CD14-positive monocyte (primary cell): ENCODE results near the gene FIGNL2. TPM values are rescaled to one million over a fixed set of nuclear protein-coding genes. Genes with fewer than 3 reads are reported as not detected.

ENCODE experiments used
- DNase-seq, 3 donors: peaks; one replicate each; pipeline ENCODE4 v3.0.0-alpha.2; 2011 to 2022
- H2AFZ ChIP-seq: 2 replicates; pipeline ENCODE4 v1.6.0; 2012; ENCODE audit warnings: mild to moderate bottlenecking, low read depth, low read length, inconsistent platforms; ENCODE audit not compliant: insufficient read depth, poor library complexity, severe bottlenecking
- H3K27ac ChIP-seq, 2 donors: 1 replicate in 1 of 2; 2 replicates in 1 of 2; pipeline ENCODE4 v1.5.1; 2012 to 2013; ENCODE audit warnings: low read length in 2 of 2, control low read depth in 1 of 2, inconsistent platforms in 1 of 2, low read depth in 1 of 2, mild to moderate bottlenecking in 1 of 2
- H3K27me3 ChIP-seq, 2 donors: one replicate each; pipeline versions ENCODE4 v1.6.0 to v1.6.1; 2011 to 2013; ENCODE audit warnings: low read length in 2 of 2; ENCODE audit not compliant: control insufficient read depth in 2 of 2, insufficient read depth in 2 of 2
- H3K36me3 ChIP-seq, 2 donors: replicated peaks in 1 of 2; 1 replicate in 1 of 2; 2 replicates in 1 of 2; pipeline versions ENCODE4 v1.5.1 to v1.6.1; 2012 to 2013; ENCODE audit warnings: low read length in 2 of 2, control low read depth in 1 of 2, inconsistent platforms in 1 of 2, mild to moderate bottlenecking in 1 of 2; ENCODE audit not compliant: insufficient read depth in 2 of 2, control insufficient read depth in 1 of 2
- H3K4me1 ChIP-seq, 2 donors: 1 replicate in 1 of 2; 2 replicates in 1 of 2; pipeline versions ENCODE4 v1.5.1 to v1.6.1; 2012 to 2013; ENCODE audit warnings: low read length in 2 of 2, control low read depth in 1 of 2, inconsistent platforms in 1 of 2, mild to moderate bottlenecking in 1 of 2, moderate library complexity in 1 of 2; ENCODE audit not compliant: insufficient read depth in 2 of 2, control insufficient read depth in 1 of 2
- H3K4me2 ChIP-seq: replicated peaks from 2 replicates; pipeline ENCODE3; 2012; ENCODE audit warnings: low read length, moderate library complexity, mild to moderate bottlenecking; ENCODE audit not compliant: poor library complexity, severe bottlenecking; ENCODE audit errors: extremely low read depth
- H3K4me3 ChIP-seq, 3 experiments: fragments of 200-600 bp in 1 of 3; sonication (generic) in 1 of 3; replicated peaks in 1 of 3; 1 replicate in 2 of 3; 2 replicates in 1 of 3; pipeline ENCODE4 v1.5.1; 2011 to 2013; ENCODE audit warnings: low read length in 3 of 3, mild to moderate bottlenecking in 3 of 3, control low read depth in 2 of 3, low read depth in 2 of 3, inconsistent platforms in 1 of 3, moderate library complexity in 1 of 3
- H3K79me2 ChIP-seq: 2 replicates; pipeline ENCODE4 v1.6.0; 2012; ENCODE audit warnings: mild to moderate bottlenecking, control low read depth, inconsistent platforms, low read length, moderate library complexity; ENCODE audit not compliant: insufficient read depth
- H3K9ac ChIP-seq: 2 replicates; pipeline ENCODE4 v1.6.0; 2017; ENCODE audit warnings: low read length, mild to moderate bottlenecking; ENCODE audit not compliant: insufficient read depth, poor library complexity, severe bottlenecking
- H3K9me3 ChIP-seq, 2 donors: replicated peaks in 1 of 2; 1 replicate in 1 of 2; 2 replicates in 1 of 2; pipeline versions ENCODE4 v1.5.1 to v1.6.1; 2012 to 2013; ENCODE audit warnings: low read length in 2 of 2, control low read depth in 1 of 2; ENCODE audit not compliant: control insufficient read depth in 1 of 2, insufficient read depth in 1 of 2
- H4K20me1 ChIP-seq: 2 replicates; pipeline ENCODE4 v1.6.0; 2012; ENCODE audit warnings: mild to moderate bottlenecking, low read length, control low read depth, moderate library complexity; ENCODE audit not compliant: insufficient read depth
- H3K27ac Mint-ChIP-seq, 7 donors: one replicate each; pipeline ENCODE4 v1.8.0; 2020; ENCODE audit warnings: mild to moderate bottlenecking in 7 of 7, mixed read lengths in 7 of 7, moderate library complexity in 6 of 7, inconsistent platforms in 2 of 7
- H3K27me3 Mint-ChIP-seq, 3 donors: one replicate each; pipeline ENCODE4 v1.8.0; 2021 to 2022; ENCODE audit warnings: low read depth in 3 of 3, mild to moderate bottlenecking in 3 of 3, mixed read lengths in 3 of 3, moderate library complexity in 3 of 3, inconsistent platforms in 1 of 3
- H3K36me3 Mint-ChIP-seq, 2 donors: one replicate each; pipeline ENCODE4 v1.8.0; 2020; ENCODE audit warnings: mixed read lengths in 2 of 2, inconsistent platforms in 1 of 2, mild to moderate bottlenecking in 1 of 2
- H3K4me1 Mint-ChIP-seq: one replicate; pipeline ENCODE4 v1.8.0; 2020; ENCODE audit warnings: mild to moderate bottlenecking, mixed read lengths
- H3K4me3 Mint-ChIP-seq, 2 donors: one replicate each; pipeline ENCODE4 v1.8.0; 2020; ENCODE audit warnings: mild to moderate bottlenecking in 2 of 2, mixed read lengths in 2 of 2, moderate library complexity in 1 of 2
- H3K9me3 Mint-ChIP-seq, 7 donors: one replicate each; pipeline ENCODE4 v1.8.0; 2020 to 2022; ENCODE audit warnings: mixed read lengths in 7 of 7, mild to moderate bottlenecking in 6 of 7, moderate library complexity in 6 of 7, inconsistent platforms in 2 of 7
- CTCF ChIP-seq: fragments of 200-600 bp; IDR thresholded peaks from one replicate; pipeline ENCODE4 v1.8.0; 2022; ENCODE audit warnings: antibody characterized with exemption, mild to moderate bottlenecking
- WGBS: methylation state at CpG from one replicate; pipeline ENCODE4 v1.1.5; 2013; ENCODE audit warnings: missing lambda C conversion rate; ENCODE audit not compliant: insufficient coverage; 5-methylcytosine and 5-hydroxymethylcytosine counted together
- intact Hi-C, 2 donors: fragments of 100-400 bp; cut with micrococcal nuclease; formaldehyde crosslinking; loops; one replicate each; pipeline versions ENCODE4 v1.15.0 to v1.15.1; 2023
- polyA plus RNA-seq, 3 donors: library from polyadenylated mRNA; depleted of rRNA in 1 of 3; unstranded in 2 of 3; stranded (reverse) in 1 of 3; fragments of 300-500 nt in 2 of 3; fragments of >200 nt in 1 of 3; fragmentation: Illumina TruSeq in 2 of 3; gene quantifications; 1 replicate in 2 of 3; 2 replicates in 1 of 3; pipeline ENCODE4 v1.2.3, GENCODE V29; 2012 to 2021

Gene FIGNL2
- polyA plus RNA-seq, 3 donors, result 0.06 to 0.52 TPM; not detected in 1

DNA sequence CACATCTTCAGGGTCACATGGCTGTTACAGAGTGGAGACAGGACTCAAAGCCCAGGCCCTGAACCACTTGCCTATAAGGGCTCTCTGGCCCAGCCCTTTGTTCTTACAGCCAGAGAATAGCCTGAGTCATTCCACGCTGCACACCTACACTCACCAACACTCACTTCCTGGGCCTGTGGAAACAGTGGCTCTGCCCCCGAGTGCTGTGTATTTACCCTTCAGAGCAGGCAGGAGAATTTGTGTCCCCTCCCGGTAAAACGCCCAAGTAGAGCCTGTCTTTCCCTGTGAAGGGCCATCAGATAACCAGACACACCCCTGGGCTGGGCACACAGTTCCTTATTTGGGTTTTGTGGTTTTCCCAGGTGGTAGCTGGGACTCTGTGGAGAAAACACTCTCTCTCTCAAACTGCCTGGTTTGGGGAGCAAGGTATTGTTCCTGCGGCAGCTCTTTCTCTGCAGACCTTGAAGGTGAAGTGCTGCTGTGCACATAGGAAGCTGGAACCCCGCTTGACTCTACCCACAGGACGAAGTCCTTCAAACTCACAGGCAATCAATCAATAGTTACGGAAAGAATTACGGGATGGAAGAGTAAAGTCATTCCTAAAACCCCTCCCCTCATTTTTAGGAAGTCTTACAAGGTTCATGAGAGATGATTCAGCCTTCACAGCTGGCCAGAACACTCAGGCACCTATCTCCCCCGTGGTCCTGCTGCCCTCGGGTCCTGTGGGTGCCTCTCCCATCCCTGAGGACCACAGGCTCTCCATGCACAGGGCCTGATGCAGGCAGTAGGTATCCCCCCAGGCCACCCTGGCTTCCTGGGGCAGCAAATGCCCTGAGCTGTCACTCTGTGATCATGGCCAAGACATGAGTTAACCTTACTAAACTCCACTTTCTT lies 20.3 kb downstream of the FIGNL2 start:
- peaks cover 81% of the 10 kb centered on the region for H3K4me1 Mint-ChIP-seq
- H3K9me3 Mint-ChIP-seq, result peaks cover 0 to 3% (median 0%) of the 10 kb centered on the region in 7 donors
- H3K36me3 Mint-ChIP-seq, result peaks cover 8 to 11% of the 10 kb centered on the region in 2 donors
- peak overlapping the region; percentile 47 to 76 (median 66) for H3K27ac Mint-ChIP-seq
- intact Hi-C loops, result no loop called here
- no peaks in the 10 kb centered on the region for H3K79me2 ChIP-seq
- no peaks in the 10 kb centered on the region for H3K27me3 ChIP-seq
- H2AFZ ChIP-seq, result peak overlapping the region; percentile 23
- peaks cover 0 to 3% (median 2%) of the 10 kb centered on the region in 3 donors for H3K27me3 Mint-ChIP-seq
- H4K20me1 ChIP-seq, result no peaks in the 10 kb centered on the region
- WGBS, result 1% methylated on average over 6 of the region's 11 CpGs
- no peaks in the 10 kb centered on the region for H3K36me3 ChIP-seq
- no peaks in the 10 kb centered on the region for H3K9me3 ChIP-seq
- H3K4me1 ChIP-seq, result peaks cover 72 to 85% of the 10 kb centered on the region in 2 donors
- no peak for TF ChIP-seq CTCF
- DNase-seq, result peak in 2 of 3 donors; percentile 32 to 54
- peak overlapping the region; percentile 49 for H3K4me2 ChIP-seq
- H3K4me3 Mint-ChIP-seq, result peak overlapping the region; percentile 56 to 81
- peak overlapping the region in 1 of 3 experiments; percentile 53 for H3K4me3 ChIP-seq
- no peak overlapping the region for H3K9ac ChIP-seq
- H3K27ac ChIP-seq, result peak overlapping the region in 1 of 2 donors; percentile 6

GRCh38 chr12:51826881-51827280 lies 21.6 kb downstream of the FIGNL2 start:
- TF ChIP-seq CTCF, result no peak
- intact Hi-C loops, result no loop called here

More at GRCh38 chr12:51826881-51827280, 21.6 kb downstream of the FIGNL2 start:
- Histone ChIP-seq H3K9me3 (no peaks in the 10 kb centered on the region), H3K4me2 (peak overlapping the region; percentile 49), H3K4me3 (peak overlapping the region in 1 of 3 experiments; percentile 53), H3K79me2 (peaks cover 3% of the 10 kb centered on the region), H3K4me1 (peaks cover 65 to 81% of the 10 kb centered on the region in 2 donors), H3K27ac (no peak overlapping the region), H2AFZ (no peak overlapping the region), H4K20me1 (no peaks in the 10 kb centered on the region), H3K9ac (no peak overlapping the region), H3K36me3 (no peaks in the 10 kb centered on the region), H3K27me3 (no peaks in the 10 kb centered on the region)
- Mint-ChIP-seq H3K9me3 (peaks cover 0 to 3% (median 0%) of the 10 kb centered on the region in 7 donors), H3K4me3 (peak overlapping the region in 1 of 2 donors; percentile 81), H3K27ac (peak overlapping the region in 6 of 7 donors; percentile 10 to 74 (median 38)), H3K4me1 (peaks cover 78% of the 10 kb centered on the region), H3K27me3 (peaks cover 0 to 3% (median 2%) of the 10 kb centered on the region in 3 donors), H3K36me3 (peaks cover 8 to 11% of the 10 kb centered on the region in 2 donors)
- no peak for DNase-seq
- WGBS, result 89% methylated on average over 3 of the region's 4 CpGs
